Natural killer cell (primary cell): ENCODE data around the gene MATK. TPM values are rescaled to one million over a fixed set of nuclear protein-coding genes. Genes with fewer than 3 reads are reported as not detected.

ENCODE experiments used
- ATAC-seq, 3 donors: fragments of 150-1000 bp in 2 of 3; fragments of 200-7000 bp in 1 of 3; cut with Tn5 transposase; 1 replicate in 1 of 3; 2 replicates in 2 of 3; pipeline ENCODE4 v1.10.0; 2021; ENCODE audit warnings: mild to moderate bottlenecking in 2 of 3, moderate library complexity in 2 of 3
- DNase-seq, 2 donors: peaks; one replicate each; pipeline versions ENCODE4 v3.0.0 to v3.0.0-alpha.2; 2013 to 2021; ENCODE audit warnings: mixed read lengths in 1 of 2
- H3K27ac ChIP-seq: one replicate; pipeline ENCODE4 v1.5.1; 2013; ENCODE audit warnings: mild to moderate bottlenecking, low read length
- H3K27me3 ChIP-seq: one replicate; pipeline ENCODE4 v1.6.1; 2013; ENCODE audit warnings: low read length; ENCODE audit not compliant: control insufficient read depth, insufficient read depth
- H3K36me3 ChIP-seq: one replicate; pipeline ENCODE4 v1.6.1; 2013; ENCODE audit warnings: low read length; ENCODE audit not compliant: control insufficient read depth, insufficient read depth
- H3K4me1 ChIP-seq: one replicate; pipeline ENCODE4 v1.6.1; 2013; ENCODE audit warnings: low read length; ENCODE audit not compliant: control insufficient read depth, insufficient read depth
- H3K4me3 ChIP-seq: one replicate; pipeline ENCODE4 v1.5.1; 2013; ENCODE audit warnings: low read length
- H3K9me3 ChIP-seq: one replicate; pipeline ENCODE4 v1.6.1; 2013; ENCODE audit warnings: low read length; ENCODE audit not compliant: control insufficient read depth, insufficient read depth
- H3K27ac Mint-ChIP-seq, 2 donors: one replicate each; pipeline ENCODE4 v1.8.0; 2022; ENCODE audit warnings: mild to moderate bottlenecking in 2 of 2, mixed read lengths in 2 of 2, moderate library complexity in 1 of 2
- H3K27me3 Mint-ChIP-seq, 2 donors: one replicate each; pipeline ENCODE4 v1.8.0; 2022; ENCODE audit warnings: low read depth in 2 of 2, mixed read lengths in 2 of 2
- H3K36me3 Mint-ChIP-seq: one replicate; pipeline ENCODE4 v1.8.0; 2022; ENCODE audit warnings: mixed read lengths
- H3K4me1 Mint-ChIP-seq, 2 donors: one replicate each; pipeline ENCODE4 v1.8.0; 2022; ENCODE audit warnings: mixed read lengths in 2 of 2
- H3K4me3 Mint-ChIP-seq: one replicate; pipeline ENCODE4 v1.8.0; 2022; ENCODE audit warnings: mild to moderate bottlenecking, moderate library complexity, mixed read lengths
- H3K9me3 Mint-ChIP-seq, 2 donors: one replicate each; pipeline ENCODE4 v1.8.0; 2022; ENCODE audit warnings: mixed read lengths in 2 of 2
- CTCF ChIP-seq: fragments of 200-600 bp; IDR thresholded peaks from one replicate; pipeline ENCODE4 v1.8.0; 2022; ENCODE audit warnings: antibody characterized with exemption
- WGBS: methylation state at CpG from one replicate; pipeline ENCODE4 v1.1.7; 2013; ENCODE audit warnings: missing lambda C conversion rate; ENCODE audit not compliant: insufficient coverage; 5-methylcytosine and 5-hydroxymethylcytosine counted together
- intact Hi-C: fragments of 100-400 bp; cut with micrococcal nuclease; formaldehyde crosslinking; loops from one replicate; pipeline ENCODE4 v1.14.2; 2022
- total RNA-seq, 4 donors: library from RNA; stranded (reverse); fragments of 120-200 nt in 1 of 4; gene quantifications; one replicate each; pipeline versions ENCODE4 v1.2.3 to v1.2.4, GENCODE V29; 2013 to 2022

MATK gene
- total RNA-seq, 3 donors from 2014 or later (not counting 1 experiment from before 2014, with no cell fraction given): 269 to 353 (median 317) TPM

- H3K36me3 Mint-ChIP-seq: no peaks in the 10 kb centered on the region
- DNase-seq: no peak
- ATAC-seq: no peak
- Histone ChIP-seq H3K4me3 (no peak overlapping the region), H3K36me3 (no peaks in the 10 kb centered on the region), H3K4me1 (peaks cover 4% of the 10 kb centered on the region), H3K9me3 (no peaks in the 10 kb centered on the region), H3K27ac (no peak overlapping the region), H3K27me3 (no peaks in the 10 kb centered on the region)
- H3K9me3 Mint-ChIP-seq: no peaks in the 10 kb centered on the region
- no peaks in the 10 kb centered on the region for H3K27me3 Mint-ChIP-seq
- H3K27ac Mint-ChIP-seq: no peak overlapping the region
- no peaks in the 10 kb centered on the region for H3K4me1 Mint-ChIP-seq
- intact Hi-C loops: no loop called here
- WGBS: 81% methylated on average over 45 of the region's 45 CpGs
- no peak for TF ChIP-seq CTCF
- H3K4me3 Mint-ChIP-seq: no peak overlapping the region
Observed at GRCh38 chr19:3830621-3831589, 44.7 kb upstream of the MATK start.

GRCh38 chr19:3827306-3827705, 41.1 kb upstream of the MATK start:
- no peaks in the 10 kb centered on the region for H3K4me1 Mint-ChIP-seq
- no peaks in the 10 kb centered on the region for H3K36me3 Mint-ChIP-seq
- WGBS: 94% methylated on average over 26 of the region's 26 CpGs
- H3K4me3 Mint-ChIP-seq: no peak overlapping the region
- intact Hi-C loops: no loop called here
- no peak for DNase-seq
- no peaks in the 10 kb centered on the region for H3K27me3 Mint-ChIP-seq
- ATAC-seq: no peak
- no peak overlapping the region for H3K27ac Mint-ChIP-seq
- TF ChIP-seq CTCF: no peak
- Histone ChIP-seq H3K4me3 (no peak overlapping the region), H3K9me3 (no peaks in the 10 kb centered on the region), H3K4me1 (peaks cover 9% of the 10 kb centered on the region), H3K27ac (no peak overlapping the region), H3K36me3 (no peaks in the 10 kb centered on the region), H3K27me3 (no peaks in the 10 kb centered on the region)
- H3K9me3 Mint-ChIP-seq: no peaks in the 10 kb centered on the region

GRCh38 chr19:3826163-3826562, 40.0 kb upstream of the MATK start:
- no peak for DNase-seq
- ATAC-seq: no peak
- Histone ChIP-seq H3K4me1 (peaks cover 20% of the 10 kb centered on the region), H3K27me3 (no peaks in the 10 kb centered on the region), H3K36me3 (no peaks in the 10 kb centered on the region), H3K27ac (no peak overlapping the region), H3K4me3 (no peak overlapping the region), H3K9me3 (no peaks in the 10 kb centered on the region)
- peak overlapping the region in 1 of 2 donors; percentile 15 for H3K27ac Mint-ChIP-seq
- no peak for TF ChIP-seq CTCF
- intact Hi-C loops: no loop called here
- WGBS: 85% methylated on average over 12 of the region's 12 CpGs
- no peak overlapping the region for H3K4me3 Mint-ChIP-seq
- H3K4me1 Mint-ChIP-seq: peaks cover 5 to 11% of the 10 kb centered on the region in 2 donors
- no peaks in the 10 kb centered on the region for H3K9me3 Mint-ChIP-seq
- H3K27me3 Mint-ChIP-seq: no peaks in the 10 kb centered on the region
- no peaks in the 10 kb centered on the region for H3K36me3 Mint-ChIP-seq
